Subcutaneous abdominal adipose tissue (tissue), 5 donors: Measurements from ENCODE around the gene KRT72.

Experiments
- H3K27ac ChIP-seq: one replicate; pipeline ENCODE4 v1.7.0; 2013; ENCODE audit warnings: low read depth, mild to moderate bottlenecking, inconsistent platforms, low read length, moderate library complexity
- H3K27me3 ChIP-seq, 5 donors: one replicate each; pipeline ENCODE4 v1.7.0; 2013; ENCODE audit warnings: low read length in 5 of 5, inconsistent platforms in 1 of 5; ENCODE audit not compliant: control insufficient read depth in 5 of 5, insufficient read depth in 4 of 5
- H3K36me3 ChIP-seq, 5 donors: one replicate each; pipeline ENCODE4 v1.7.0; 2013; ENCODE audit warnings: low read length in 5 of 5; ENCODE audit not compliant: control insufficient read depth in 5 of 5, insufficient read depth in 5 of 5
- H3K4me1 ChIP-seq, 5 donors: one replicate each; pipeline ENCODE4 v1.7.0; 2013; ENCODE audit warnings: low read length in 5 of 5, mild to moderate bottlenecking in 3 of 5, moderate library complexity in 1 of 5; ENCODE audit not compliant: control insufficient read depth in 5 of 5, insufficient read depth in 5 of 5
- H3K4me3 ChIP-seq, 5 donors: one replicate each; pipeline ENCODE4 v1.7.0; 2013; ENCODE audit warnings: low read length in 5 of 5, low read depth in 1 of 5
- H3K9ac ChIP-seq, 5 donors: one replicate each; pipeline ENCODE4 v1.7.0; 2013; ENCODE audit warnings: low read length in 5 of 5, mild to moderate bottlenecking in 4 of 5, moderate library complexity in 3 of 5
- H3K9me3 ChIP-seq, 5 donors: one replicate each; pipeline ENCODE4 v1.7.0; 2013; ENCODE audit warnings: low read length in 5 of 5; ENCODE audit not compliant: control insufficient read depth in 5 of 5
- donor health status: healthy.
- donor health status: healthy.
- donor health status: healthy.
- donor health status: healthy.
- donor health status: healthy.

KRT72 gene

DNA sequence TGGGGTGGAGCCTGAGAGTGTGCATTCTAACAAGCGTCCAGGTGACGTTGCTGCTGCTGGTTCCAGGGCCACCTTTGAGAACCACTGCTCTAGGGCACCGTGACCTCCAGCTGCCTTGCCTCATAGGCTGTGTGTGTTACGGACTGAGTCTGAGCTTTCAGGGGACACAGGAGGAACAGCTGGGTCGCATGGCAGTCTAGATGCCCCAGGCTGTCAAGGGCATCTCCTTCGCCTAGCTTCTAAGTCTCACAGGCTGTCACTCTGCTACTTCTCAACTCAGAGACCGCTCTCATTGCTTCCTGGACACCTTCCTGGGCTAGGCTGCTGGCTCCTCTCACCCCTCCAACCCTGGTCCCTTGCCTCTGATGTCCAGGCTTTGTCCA lies 16.1 kb upstream of the KRT72 start:
- Histone ChIP-seq H3K4me3 (no peak overlapping the region), H3K4me1 (peaks cover 0 to 4% (median 0%) of the 10 kb centered on the region in 5 donors), H3K27me3 (peaks cover 3 to 14% (median 7%) of the 10 kb centered on the region in 5 donors), H3K9ac (no peak overlapping the region), H3K36me3 (no peaks in the 10 kb centered on the region), H3K9me3 (no peaks in the 10 kb centered on the region), H3K27ac (no peak overlapping the region)

DNA sequence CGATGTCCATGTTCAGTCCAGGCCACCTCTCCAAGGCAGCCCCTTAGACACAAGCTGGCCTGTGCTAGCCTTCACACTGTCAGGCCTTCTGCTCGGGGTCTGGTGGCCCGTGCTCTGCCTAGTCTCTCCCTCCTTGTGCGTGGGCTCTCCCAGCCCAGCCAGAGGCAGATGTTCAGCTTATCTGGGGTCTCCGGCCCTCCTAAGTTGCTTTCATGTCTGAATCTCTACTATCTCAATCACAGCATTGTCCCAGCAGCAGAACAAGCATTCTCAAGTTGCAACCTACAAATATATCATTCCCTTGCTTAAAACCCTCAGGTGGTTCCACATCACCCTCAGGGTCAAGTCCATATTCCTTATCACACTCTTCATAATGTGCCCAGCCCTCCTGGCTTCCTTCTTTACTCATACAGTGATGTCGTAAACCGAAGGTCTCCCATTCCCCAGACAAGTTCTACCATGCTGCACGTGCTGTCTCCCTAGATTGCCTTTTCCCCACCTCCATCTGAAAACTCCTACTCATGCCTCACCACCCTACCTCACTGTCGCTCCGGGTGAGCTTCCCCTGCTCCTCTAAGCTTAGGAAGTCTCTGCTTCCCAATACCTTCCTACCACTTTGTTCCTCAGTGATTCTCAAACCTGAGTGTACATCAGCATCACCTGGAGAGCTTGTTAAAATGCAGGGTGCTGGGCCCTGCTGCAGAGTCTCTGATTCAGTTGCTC lies 15.6 kb upstream of the KRT72 start:
- Histone ChIP-seq H3K36me3 (no peaks in the 10 kb centered on the region), H3K4me1 (peaks cover 0 to 4% (median 0%) of the 10 kb centered on the region in 5 donors), H3K4me3 (no peak overlapping the region), H3K9ac (no peak overlapping the region), H3K27ac (no peak overlapping the region), H3K27me3 (peaks cover 3 to 14% (median 7%) of the 10 kb centered on the region in 5 donors), H3K9me3 (no peaks in the 10 kb centered on the region)

DNA sequence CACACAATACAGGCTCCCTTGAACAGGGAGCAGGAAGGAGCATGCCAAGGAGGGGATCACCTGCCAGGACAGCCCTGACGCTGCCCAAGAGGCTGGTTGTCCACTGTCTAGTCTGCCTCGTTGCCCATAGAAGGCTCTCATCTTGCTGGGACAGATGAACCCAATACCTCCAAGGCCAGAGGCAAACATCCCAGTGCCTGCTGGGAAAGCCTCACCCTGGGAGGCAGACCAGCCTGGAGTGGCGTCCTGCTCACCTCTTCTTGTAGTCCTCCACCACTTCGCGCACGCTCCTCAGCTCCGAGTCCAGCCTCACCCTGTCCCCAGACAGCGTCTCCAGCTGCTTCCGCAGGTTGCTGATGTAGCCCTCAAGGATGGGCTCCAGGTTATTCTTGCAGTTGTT lies 14.6 kb upstream of the KRT72 start:
- H3K9ac ChIP-seq: no peak overlapping the region
- H3K36me3 ChIP-seq: no peaks in the 10 kb centered on the region
- peaks cover 4 to 20% (median 12%) of the 10 kb centered on the region in 5 donors for H3K27me3 ChIP-seq
- H3K9me3 ChIP-seq: no peaks in the 10 kb centered on the region
- H3K4me1 ChIP-seq: peaks cover 0 to 4% (median 0%) of the 10 kb centered on the region in 5 donors
- no peak overlapping the region for H3K27ac ChIP-seq
- H3K4me3 ChIP-seq: no peak overlapping the region

DNA sequence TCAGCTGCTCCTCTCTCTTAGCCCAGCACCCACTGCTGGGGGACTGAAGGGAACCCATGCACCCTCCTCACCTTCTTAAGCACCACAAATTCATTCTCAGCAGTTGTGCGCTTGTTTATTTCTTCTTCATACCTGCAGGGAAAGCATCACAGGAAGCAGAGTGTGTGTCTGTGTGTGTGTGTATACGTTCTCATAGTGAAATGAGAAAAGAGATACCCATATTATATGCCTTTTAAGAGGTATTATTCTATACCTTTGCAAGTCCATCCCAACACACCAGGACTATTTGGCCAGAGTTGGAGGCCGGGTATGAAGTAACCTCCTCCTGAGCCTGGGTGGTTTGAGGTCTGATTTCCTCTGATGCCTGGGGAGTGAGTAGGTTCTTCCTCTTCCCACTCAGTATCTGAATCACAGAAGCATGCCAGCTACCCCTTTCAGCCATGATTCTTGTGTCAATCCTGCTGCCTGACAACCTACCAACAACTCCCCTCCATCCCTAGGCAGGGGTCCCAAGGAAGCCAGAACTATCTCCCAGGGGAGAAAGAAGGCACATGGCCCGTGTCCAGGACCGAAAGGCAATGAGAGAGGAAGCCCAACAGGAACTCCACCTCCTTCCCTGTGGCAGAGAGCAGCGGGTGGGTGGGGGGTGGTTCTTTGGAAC lies 14.1 kb upstream of the KRT72 start:
- Histone ChIP-seq H3K36me3 (no peaks in the 10 kb centered on the region), H3K27me3 (peaks cover 4 to 25% (median 16%) of the 10 kb centered on the region in 5 donors), H3K9me3 (no peaks in the 10 kb centered on the region), H3K4me1 (peaks cover 0 to 4% (median 0%) of the 10 kb centered on the region in 5 donors), H3K9ac (no peak overlapping the region), H3K27ac (no peak overlapping the region), H3K4me3 (no peak overlapping the region)

DNA sequence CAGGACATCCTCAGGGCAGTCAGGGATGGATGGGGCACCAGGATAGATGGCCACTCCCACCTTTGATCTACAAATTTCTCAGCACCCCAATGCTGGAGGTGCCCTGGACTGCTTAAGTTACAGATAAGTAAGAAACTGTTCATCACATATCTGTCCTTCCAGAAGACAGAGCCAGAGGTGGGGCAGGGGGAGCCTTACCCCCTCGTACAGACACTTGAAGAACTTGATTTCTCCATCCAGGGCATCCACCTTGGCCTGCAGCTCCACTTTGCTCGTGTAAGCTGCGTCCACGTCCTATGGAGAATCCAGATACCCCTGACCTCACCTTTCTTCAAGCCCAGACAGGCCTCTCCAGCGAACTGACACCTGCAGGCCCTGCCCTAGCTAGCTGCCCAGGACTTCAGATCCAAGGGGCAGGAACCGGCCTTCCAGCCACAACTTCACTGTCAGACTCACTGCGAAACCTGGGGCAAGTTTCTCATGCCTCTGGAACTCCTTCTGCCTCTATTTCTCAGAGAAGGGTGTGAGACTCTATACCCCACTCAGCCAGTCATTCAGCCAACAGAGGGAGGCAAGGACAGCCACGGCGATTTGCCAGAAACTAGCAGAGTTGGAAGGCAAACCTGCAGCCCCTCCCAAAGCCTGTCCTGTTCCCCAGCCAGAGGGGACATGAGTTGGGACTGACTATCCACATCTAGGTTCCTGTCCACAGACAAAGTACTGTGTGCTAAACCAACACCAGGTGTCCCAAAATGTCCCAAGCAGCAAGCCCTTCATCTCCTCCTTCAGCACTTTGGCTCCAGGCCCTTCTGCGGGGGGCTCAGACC lies 13.3 kb upstream of the KRT72 start:
- Histone ChIP-seq H3K9me3 (no peaks in the 10 kb centered on the region), H3K4me1 (peaks cover 0 to 4% (median 0%) of the 10 kb centered on the region in 5 donors)

DNA sequence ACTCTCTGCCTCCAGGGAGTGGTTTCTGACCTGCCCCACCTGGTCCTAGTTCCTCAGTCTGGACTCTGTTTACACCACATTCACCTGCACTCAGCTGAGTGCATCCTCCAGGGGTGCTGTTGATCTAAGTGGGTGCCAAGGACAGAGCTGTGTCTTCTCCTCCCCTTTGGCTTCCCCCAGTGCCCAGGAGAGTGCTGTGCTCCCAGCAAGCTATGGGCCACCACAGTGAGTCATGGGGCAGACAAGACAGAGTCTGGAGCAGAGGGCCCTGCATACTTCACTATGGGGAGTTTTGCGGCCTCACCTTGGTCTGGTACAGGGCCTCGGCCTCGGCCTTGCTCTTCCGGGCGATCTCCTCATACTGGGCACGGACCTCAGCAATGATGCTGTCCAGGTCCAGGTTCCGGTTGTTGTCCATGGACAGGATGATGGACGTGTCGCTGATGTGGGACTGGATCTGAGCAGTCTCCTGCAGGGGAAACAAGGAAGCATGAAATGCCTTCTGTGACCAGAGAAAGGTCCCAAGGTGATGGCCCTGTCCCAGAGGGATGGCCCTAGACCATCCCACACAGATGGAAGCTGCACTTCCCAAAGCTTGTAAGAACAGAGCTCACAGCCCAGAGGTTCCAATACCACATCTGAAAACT lies 12.2 kb upstream of the KRT72 start:
- H3K9ac ChIP-seq: no peak overlapping the region
- no peaks in the 10 kb centered on the region for H3K36me3 ChIP-seq
- peaks cover 0 to 4% (median 0%) of the 10 kb centered on the region in 5 donors for H3K4me1 ChIP-seq
- H3K27ac ChIP-seq: no peak overlapping the region
- H3K9me3 ChIP-seq: no peaks in the 10 kb centered on the region
- peaks cover 8 to 31% (median 20%) of the 10 kb centered on the region in 5 donors for H3K27me3 ChIP-seq
- H3K4me3 ChIP-seq: no peak overlapping the region

More for the DNA sequence above, 13.3 kb upstream of the KRT72 start:
- no peak overlapping the region for H3K9ac ChIP-seq
- no peak overlapping the region for H3K27ac ChIP-seq
- H3K36me3 ChIP-seq: no peaks in the 10 kb centered on the region
- peaks cover 4 to 25% (median 18%) of the 10 kb centered on the region in 5 donors for H3K27me3 ChIP-seq
- H3K4me3 ChIP-seq: no peak overlapping the region

DNA sequence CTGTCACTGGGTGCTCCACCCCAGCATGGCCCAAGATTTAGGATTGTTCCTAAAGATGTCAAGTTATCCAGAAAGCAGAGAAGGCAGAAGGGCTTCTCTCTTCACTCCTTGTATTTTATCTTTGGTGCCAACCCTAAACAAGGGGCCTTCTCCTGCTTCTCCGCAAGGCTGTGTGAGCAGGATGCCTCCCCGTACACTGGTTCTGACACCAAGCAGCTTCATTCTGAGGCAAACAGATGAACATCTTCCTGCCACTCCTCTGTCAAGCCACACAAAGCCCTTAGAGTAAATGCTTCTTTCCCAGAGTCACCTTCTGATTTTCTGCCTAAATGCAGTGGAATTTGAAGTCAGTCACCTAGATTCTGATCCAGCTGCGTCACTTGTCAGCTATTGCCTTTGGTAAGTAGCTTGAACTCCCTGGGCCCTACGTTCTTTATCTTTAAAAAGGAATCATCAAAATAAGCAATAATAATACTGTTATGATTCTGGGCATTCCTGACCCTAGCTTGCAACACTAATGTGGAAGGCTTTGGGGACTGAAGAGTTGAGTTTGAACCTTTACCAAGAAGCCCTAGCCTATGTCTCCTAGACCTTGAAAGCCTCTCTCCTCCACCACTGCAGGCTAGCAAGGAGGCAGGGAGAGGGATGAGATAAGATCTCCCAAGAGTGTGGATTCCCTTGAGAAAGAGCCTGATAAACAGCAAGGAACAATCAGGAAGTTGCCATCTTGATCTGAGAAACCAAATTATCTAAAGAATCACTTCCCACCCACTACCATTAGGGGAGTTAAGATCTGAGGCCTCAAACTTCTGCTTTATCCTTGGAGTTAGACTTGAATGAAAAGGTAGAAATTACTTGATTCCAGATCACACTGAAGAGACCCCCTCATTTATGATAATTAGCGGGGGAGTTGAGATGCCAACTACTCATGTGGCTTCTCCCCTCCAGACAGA lies 11.4 kb upstream of the KRT72 start:
- no peak overlapping the region for H3K4me3 ChIP-seq
- H3K9ac ChIP-seq: no peak overlapping the region
- no peak overlapping the region for H3K27ac ChIP-seq
- no peaks in the 10 kb centered on the region for H3K36me3 ChIP-seq
- peaks cover 0 to 4% (median 0%) of the 10 kb centered on the region in 5 donors for H3K4me1 ChIP-seq
- no peaks in the 10 kb centered on the region for H3K9me3 ChIP-seq
- H3K27me3 ChIP-seq: peaks cover 8 to 36% (median 20%) of the 10 kb centered on the region in 5 donors

DNA sequence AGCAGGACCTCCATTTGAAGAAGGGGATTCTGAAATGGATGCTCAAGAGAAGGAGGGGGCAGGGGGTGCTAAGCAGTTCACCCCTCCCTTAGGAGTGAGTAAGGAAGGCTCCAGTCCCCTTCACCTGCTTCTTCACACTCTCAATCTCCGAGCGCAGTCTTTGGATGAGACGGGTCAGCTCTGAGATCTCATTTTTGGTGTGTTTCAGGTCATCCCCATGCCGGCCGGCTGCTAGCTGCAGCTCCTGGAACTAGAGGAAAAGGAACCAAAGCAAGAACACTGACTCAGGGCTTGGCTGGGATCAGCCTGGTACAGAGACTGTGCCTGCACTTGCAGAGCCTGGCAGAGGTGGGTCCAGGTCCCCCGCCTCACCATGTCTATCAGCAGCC lies 9.8 kb upstream of the KRT72 start:
- Histone ChIP-seq H3K9ac (no peak overlapping the region), H3K27me3 (peaks cover 8 to 30% (median 20%) of the 10 kb centered on the region in 5 donors), H3K36me3 (no peaks in the 10 kb centered on the region), H3K4me1 (peaks cover 0 to 4% (median 0%) of the 10 kb centered on the region in 5 donors), H3K27ac (no peak overlapping the region), H3K9me3 (no peaks in the 10 kb centered on the region), H3K4me3 (no peak overlapping the region)
